Endometrial microvascular endothelial cells (primary cell): ENCODE data around the gene ARHGAP22. TPM values are rescaled to one million over a fixed set of nuclear protein-coding genes. Genes with fewer than 3 reads are reported as not detected.

Source experiments
- in situ Hi-C: cut with HindIII; loops from 2 replicates; pipeline ENCODE4 v1.10.0; 2017; ENCODE audit warnings: low sequenced_read_pairs, low pct_unique_long_range_greater_than_20kb; ENCODE audit errors: inconsistent ontology term
- total RNA-seq: library from RNA; depleted of rRNA; stranded (reverse); fragments of >200 nt; gene quantifications from one replicate; pipeline ENCODE4 v1.2.3, GENCODE V29; 2015; ENCODE audit errors: inconsistent ontology term

ARHGAP22 gene
- total RNA-seq, 1 donor from 2014 or later = 80.9 TPM

GRCh38 chr10:48610585-48611093 is 5.8 kb upstream of the ARHGAP22 start:
- in situ Hi-C loops = no loop called here

- in situ Hi-C loops = no loop called here
Measured at GRCh38 chr10:48609899-48610584, 5.2 kb upstream of the ARHGAP22 start.

- in situ Hi-C loops = no loop called here
Measured at GRCh38 chr10:48609441-48609840, 4.6 kb upstream of the ARHGAP22 start.

- in situ Hi-C loops = no loop called here
Measured at GRCh38 chr10:48608976-48609375, 4.1 kb upstream of the ARHGAP22 start.

- in situ Hi-C loops = no loop called here
Measured at GRCh38 chr10:48608279-48608681, 3.4 kb upstream of the ARHGAP22 start.

GRCh38 chr10:48607356-48608278 is 2.7 kb upstream of the ARHGAP22 start:
- in situ Hi-C loops = no loop called here

GRCh38 chr10:48606530-48607355 is 1.9 kb upstream of the ARHGAP22 start:
- in situ Hi-C loops = no loop called here

GRCh38 chr10:48605786-48606529 is 1.1 kb upstream of the ARHGAP22 start:
- in situ Hi-C loops = no loop called here

- in situ Hi-C loops = no loop called here
Measured at GRCh38 chr10:48604039-48604990, 558 bp downstream of the ARHGAP22 start.

- in situ Hi-C loops = no loop called here
Measured at GRCh38 chr10:48603421-48604038, 1.3 kb downstream of the ARHGAP22 start.

- in situ Hi-C loops = no loop called here
Measured at GRCh38 chr10:48602401-48603135, 2.3 kb downstream of the ARHGAP22 start.

- in situ Hi-C loops = no loop called here
Measured at GRCh38 chr10:48601789-48602188, 3.1 kb downstream of the ARHGAP22 start.

GRCh38 chr10:48600645-48601505 is 4.0 kb downstream of the ARHGAP22 start:
- in situ Hi-C loops = no loop called here

- in situ Hi-C loops = no loop called here
Measured at GRCh38 chr10:48599830-48600134, 5.1 kb downstream of the ARHGAP22 start.

- in situ Hi-C loops = no loop called here
Measured at GRCh38 chr10:48598936-48599829, 5.7 kb downstream of the ARHGAP22 start.
